PFSK-1 (cell line): ENCODE results near the gene CASQ2.

Experiments
- POLR2AphosphoS5 ChIP-seq: IDR thresholded peaks from 2 replicates; pipeline ENCODE4 v1.6.1; 2012; ENCODE audit warnings: low read depth, mild to moderate bottlenecking, control low read depth, low read length, moderate library complexity
- SIN3A ChIP-seq: IDR thresholded peaks from 2 replicates; pipeline ENCODE4 v1.6.1; 2012; ENCODE audit warnings: mild to moderate bottlenecking, low read length, moderate library complexity, borderline replicate concordance; ENCODE audit not compliant: insufficient read depth

- TF ChIP-seq POLR2AphosphoS5 (no peak), SIN3A (no peak)
Observed at GRCh38 chr1:115687744-115688143, 80.8 kb downstream of the CASQ2 start.
